Hepatocyte (in vitro differentiated cells): ENCODE measurements around the gene DUSP16. TPM values are rescaled to one million over a fixed set of nuclear protein-coding genes. Genes with fewer than 3 reads are reported as not detected.

ENCODE experiments used
- DNase-seq: peaks from one replicate; pipeline ENCODE4 v3.0.0-alpha.2; 2016; ENCODE audit warnings: low spot score
- H2AFZ ChIP-seq: fragments of 200-600 bp; sonication (generic); 2 replicates; pipeline ENCODE4 v1.6.0; 2016; ENCODE audit warnings: antibody characterized with exemption, mild to moderate bottlenecking
- H3K27ac ChIP-seq: fragments of 200-600 bp; sonication (generic); 2 replicates; pipeline ENCODE4 v1.5.1; 2016; ENCODE audit warnings: mild to moderate bottlenecking
- H3K27me3 ChIP-seq: fragments of 200-600 bp; sonication (generic); 2 replicates; pipeline ENCODE4 v1.6.1; 2016
- H3K36me3 ChIP-seq: fragments of 200-600 bp; sonication (generic); replicated peaks from 2 replicates; pipeline ENCODE4 v1.5.1; 2016; ENCODE audit warnings: low read depth; ENCODE audit not compliant: insufficient read depth
- H3K4me1 ChIP-seq: fragments of 200-600 bp; sonication (generic); 2 replicates; pipeline ENCODE4 v1.5.1; 2016; ENCODE audit warnings: mild to moderate bottlenecking, moderate library complexity; ENCODE audit not compliant: insufficient read depth
- H3K4me2 ChIP-seq: fragments of 200-600 bp; sonication (generic); 2 replicates; pipeline ENCODE4 v1.6.0; 2016
- H3K4me3 ChIP-seq: fragments of 200-600 bp; sonication (generic); 2 replicates; pipeline ENCODE4 v1.5.1; 2016; ENCODE audit warnings: mild to moderate bottlenecking
- H3K79me2 ChIP-seq: fragments of 200-600 bp; sonication (generic); 2 replicates; pipeline ENCODE4 v1.6.0; 2017; ENCODE audit warnings: mild to moderate bottlenecking
- H3K9me2 ChIP-seq: fragments of 200-600 bp; sonication (generic); replicated peaks from 2 replicates; pipeline ENCODE4 v1.6.0; 2017; ENCODE audit warnings: mild to moderate bottlenecking; ENCODE audit not compliant: insufficient read depth
- H3K9me3 ChIP-seq: fragments of 200-600 bp; sonication (generic); 2 replicates; pipeline ENCODE4 v1.5.1; 2016; ENCODE audit warnings: low read depth, mild to moderate bottlenecking
- H4K20me1 ChIP-seq: fragments of 200-600 bp; sonication (generic); 2 replicates; pipeline ENCODE4 v1.6.0; 2016; ENCODE audit warnings: mild to moderate bottlenecking; ENCODE audit not compliant: insufficient read depth, poor library complexity, severe bottlenecking
- CTCF ChIP-seq: fragments of 200-600 bp; sonication (generic); IDR thresholded peaks from 2 replicates; pipeline ENCODE4 v1.5.1; 2016; ENCODE audit warnings: antibody characterized with exemption, mild to moderate bottlenecking; ENCODE audit not compliant: poor library complexity
- EZH2 ChIP-seq: fragments of 200-600 bp; sonication (generic); IDR thresholded peaks from 2 replicates; pipeline ENCODE4 v1.6.1; 2016; ENCODE audit warnings: antibody characterized with exemption, mild to moderate bottlenecking, borderline replicate concordance
- EZH2phosphoT487 ChIP-seq: fragments of 200-600 bp; sonication (generic); IDR thresholded peaks from one replicate; pipeline ENCODE4 v1.6.1; 2018; ENCODE audit warnings: antibody characterized with exemption, mild to moderate bottlenecking, low read depth, moderate library complexity; ENCODE audit not compliant: unreplicated experiment, severe bottlenecking
- WGBS: methylation state at CpG from one replicate; pipeline ENCODE4 v1.1.6; 2016; ENCODE audit warnings: low lambda C conversion rate; ENCODE audit errors: missing lambda C conversion rate; 5-methylcytosine and 5-hydroxymethylcytosine counted together
- polyA plus RNA-seq: library from polyadenylated mRNA; unstranded; fragments of >200 nt; fragmentation: Nextera tagmentation; extraction: Ambion mirVana; gene quantifications from 2 replicates; pipeline ENCODE4 v1.2.1, GENCODE V29; 2016
- total RNA-seq: library from RNA; depleted of rRNA; stranded (reverse); fragments of >200 nt; gene quantifications from 2 replicates; pipeline ENCODE4 v1.2.3, GENCODE V29; 2014

DUSP16 gene
- total and polyA plus RNA-seq, 2 experiments from 2014 or later: 13.4 to 74.1 TPM

- Histone ChIP-seq H2AFZ (no peak overlapping the region), H3K4me1 (peaks cover 13% of the 10 kb centered on the region), H3K27me3 (no peaks in the 10 kb centered on the region), H3K9me3 (peaks cover 3% of the 10 kb centered on the region), H4K20me1 (no peaks in the 10 kb centered on the region), H3K4me3 (no peak overlapping the region), H3K36me3 (peaks cover 3% of the 10 kb centered on the region), H3K9me2 (no peaks in the 10 kb centered on the region), H3K4me2 (no peak overlapping the region), H3K79me2 (peaks cover 12% of the 10 kb centered on the region), H3K27ac (no peak overlapping the region)
- 67% methylated on average over 7 of the region's 7 CpGs for WGBS
- no peak for DNase-seq
- TF ChIP-seq EZH2phosphoT487 (no peak), EZH2 (no peak), CTCF (no peak)
Observed at GRCh38 chr12:12428961-12429657, 133.6 kb downstream of the DUSP16 start.

DNA sequence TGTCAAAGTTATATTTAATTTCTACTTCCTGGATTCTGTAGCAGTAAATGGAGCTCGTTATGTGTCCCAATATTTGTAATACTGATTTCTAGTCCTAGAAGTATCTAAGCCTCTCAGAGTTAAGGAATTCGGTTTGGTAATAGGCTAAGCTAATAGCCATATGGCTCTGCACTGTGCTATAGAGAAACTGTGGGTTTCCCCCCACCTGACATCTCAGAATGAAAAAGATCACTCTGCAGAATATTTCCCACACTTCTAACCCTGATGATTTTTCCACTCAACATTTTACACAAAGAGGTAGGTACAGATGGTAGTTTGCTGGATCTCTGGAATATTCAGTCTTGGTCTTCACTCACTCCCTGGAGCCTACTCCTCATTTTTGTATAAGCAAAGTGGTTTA, 134.6 kb downstream of the DUSP16 start:
- H3K4me3 ChIP-seq: no peak overlapping the region
- DNase-seq: no peak
- H3K27me3 ChIP-seq: no peaks in the 10 kb centered on the region
- no peaks in the 10 kb centered on the region for H4K20me1 ChIP-seq
- H3K27ac ChIP-seq: no peak overlapping the region
- H3K9me2 ChIP-seq: no peaks in the 10 kb centered on the region
- H3K4me1 ChIP-seq: peaks cover 8% of the 10 kb centered on the region
- 88% methylated on average over 2 of the region's 2 CpGs for WGBS
- no peak for TF ChIP-seq EZH2
- TF ChIP-seq CTCF: no peak
- no peak overlapping the region for H2AFZ ChIP-seq
- H3K4me2 ChIP-seq: no peak overlapping the region
- H3K36me3 ChIP-seq: peaks cover 3% of the 10 kb centered on the region
- H3K79me2 ChIP-seq: peaks cover 15% of the 10 kb centered on the region
- peaks cover 10% of the 10 kb centered on the region for H3K9me3 ChIP-seq

DNA sequence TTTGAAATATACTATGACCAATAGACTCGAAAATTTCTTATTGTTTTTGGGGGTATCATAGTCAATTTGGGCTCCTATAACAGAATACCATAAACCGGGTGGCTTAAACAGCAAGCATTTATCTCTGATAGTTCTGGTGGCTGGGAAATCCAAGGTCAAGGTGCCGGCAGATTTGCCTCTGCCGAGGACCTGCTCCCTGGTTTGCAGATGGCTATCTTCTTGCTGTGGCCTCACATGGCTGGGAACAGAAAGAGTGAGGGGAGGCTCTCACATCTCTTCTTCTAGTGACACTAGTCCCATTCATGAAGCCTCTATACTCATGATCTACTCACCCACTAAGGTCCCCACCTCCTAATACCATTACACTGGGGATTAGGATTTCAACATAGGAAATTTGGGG, 135.1 kb downstream of the DUSP16 start:
- H3K36me3 ChIP-seq: peaks cover 3% of the 10 kb centered on the region
- no peak overlapping the region for H3K4me2 ChIP-seq
- H3K27ac ChIP-seq: no peak overlapping the region
- no peak overlapping the region for H3K4me3 ChIP-seq
- no peaks in the 10 kb centered on the region for H3K27me3 ChIP-seq
- no peaks in the 10 kb centered on the region for H3K9me2 ChIP-seq
- H3K9me3 ChIP-seq: peaks cover 11% of the 10 kb centered on the region
- TF ChIP-seq CTCF (no peak), EZH2 (no peak), EZH2phosphoT487 (no peak)
- H3K4me1 ChIP-seq: peaks cover 3% of the 10 kb centered on the region
- H2AFZ ChIP-seq: no peak overlapping the region
- no peak for DNase-seq
- 89% methylated on average over 4 of the region's 4 CpGs for WGBS
- no peaks in the 10 kb centered on the region for H4K20me1 ChIP-seq
- peaks cover 15% of the 10 kb centered on the region for H3K79me2 ChIP-seq

DNA sequence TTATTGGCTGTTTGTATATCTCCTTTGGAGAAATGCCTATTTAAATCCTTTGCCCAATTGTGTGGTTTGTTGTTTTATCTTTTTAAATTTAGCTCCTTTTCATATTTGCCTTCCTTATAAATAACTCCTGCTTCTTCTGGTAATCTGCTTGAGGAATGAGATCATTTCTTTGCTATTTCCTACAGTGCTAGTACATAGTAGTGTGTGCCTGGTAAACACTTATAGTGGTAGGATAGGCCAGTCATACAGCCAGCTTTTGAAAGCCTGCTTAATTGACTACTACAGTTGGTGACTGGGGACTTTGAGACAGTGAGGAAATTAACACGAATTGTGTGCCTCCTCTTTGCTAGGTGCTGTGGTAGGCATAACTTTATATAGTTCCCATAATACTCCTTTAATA, 137.0 kb downstream of the DUSP16 start:
- WGBS: 83% methylated on average over 1 of the region's 1 CpG
- TF ChIP-seq CTCF (no peak), EZH2phosphoT487 (no peak), EZH2 (no peak)
- peaks cover 17% of the 10 kb centered on the region for H3K9me3 ChIP-seq

More for the DNA sequence above, 137.0 kb downstream of the DUSP16 start:
- H3K4me1 ChIP-seq: no peaks in the 10 kb centered on the region
- H3K27ac ChIP-seq: no peak overlapping the region
- H3K36me3 ChIP-seq: peaks cover 3% of the 10 kb centered on the region
- no peaks in the 10 kb centered on the region for H4K20me1 ChIP-seq
- peaks cover 15% of the 10 kb centered on the region for H3K79me2 ChIP-seq
- H2AFZ ChIP-seq: no peak overlapping the region
- DNase-seq: no peak
- no peak overlapping the region for H3K4me3 ChIP-seq
- H3K9me2 ChIP-seq: no peaks in the 10 kb centered on the region
- H3K27me3 ChIP-seq: no peaks in the 10 kb centered on the region
- H3K4me2 ChIP-seq: no peak overlapping the region
